WI38 (cell line): Measurements from ENCODE around the gene DICER1.

Experiments used
- H3K4me3 ChIP-seq: 2 replicates; pipeline ENCODE4 v1.5.1; 2011; ENCODE audit warnings: low read depth, mild to moderate bottlenecking, control low read depth, low read length
- TF ChIP-seq, protein P1 (sequence below): IDR thresholded peaks from 2 replicates; pipeline ENCODE4 v1.5.1; 2012; ENCODE audit warnings: low read depth, mild to moderate bottlenecking, control low read depth, low read length

Gene DICER1

GRCh38 chr14:95087619-95088018 is 69.7 kb downstream of the DICER1 start:
- H3K4me3 ChIP-seq, result no peak overlapping the region
- TF ChIP-seq, protein P1, sequence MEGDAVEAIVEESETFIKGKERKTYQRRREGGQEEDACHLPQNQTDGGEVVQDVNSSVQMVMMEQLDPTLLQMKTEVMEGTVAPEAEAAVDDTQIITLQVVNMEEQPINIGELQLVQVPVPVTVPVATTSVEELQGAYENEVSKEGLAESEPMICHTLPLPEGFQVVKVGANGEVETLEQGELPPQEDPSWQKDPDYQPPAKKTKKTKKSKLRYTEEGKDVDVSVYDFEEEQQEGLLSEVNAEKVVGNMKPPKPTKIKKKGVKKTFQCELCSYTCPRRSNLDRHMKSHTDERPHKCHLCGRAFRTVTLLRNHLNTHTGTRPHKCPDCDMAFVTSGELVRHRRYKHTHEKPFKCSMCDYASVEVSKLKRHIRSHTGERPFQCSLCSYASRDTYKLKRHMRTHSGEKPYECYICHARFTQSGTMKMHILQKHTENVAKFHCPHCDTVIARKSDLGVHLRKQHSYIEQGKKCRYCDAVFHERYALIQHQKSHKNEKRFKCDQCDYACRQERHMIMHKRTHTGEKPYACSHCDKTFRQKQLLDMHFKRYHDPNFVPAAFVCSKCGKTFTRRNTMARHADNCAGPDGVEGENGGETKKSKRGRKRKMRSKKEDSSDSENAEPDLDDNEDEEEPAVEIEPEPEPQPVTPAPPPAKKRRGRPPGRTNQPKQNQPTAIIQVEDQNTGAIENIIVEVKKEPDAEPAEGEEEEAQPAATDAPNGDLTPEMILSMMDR, result no peak

DNA sequence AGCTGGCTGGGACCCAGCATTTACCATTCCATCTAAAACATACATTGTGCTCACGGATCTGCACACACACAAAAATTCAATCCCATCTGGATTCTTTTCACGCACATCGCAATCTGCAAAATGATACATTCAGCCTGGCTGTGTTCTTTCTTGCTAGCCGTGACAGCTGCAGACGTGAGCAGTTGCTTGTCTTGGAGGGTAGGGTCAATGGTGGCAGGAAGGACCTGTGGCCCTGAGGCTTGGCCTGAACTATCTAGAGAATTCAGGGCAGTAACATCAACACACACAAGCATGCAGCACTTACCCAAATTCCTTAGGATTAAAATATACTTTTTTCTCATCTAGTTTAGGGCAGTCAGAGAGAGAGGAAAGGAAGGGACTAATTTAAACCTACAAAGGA is 72.0 kb downstream of the DICER1 start:
- TF ChIP-seq, protein P1, result no peak
- H3K4me3 ChIP-seq, result no peak overlapping the region

- no peak overlapping the region for H3K4me3 ChIP-seq
- TF ChIP-seq, protein P1, result no peak
Observed at GRCh38 chr14:95078867-95079266, 78.5 kb downstream of the DICER1 start.

DNA sequence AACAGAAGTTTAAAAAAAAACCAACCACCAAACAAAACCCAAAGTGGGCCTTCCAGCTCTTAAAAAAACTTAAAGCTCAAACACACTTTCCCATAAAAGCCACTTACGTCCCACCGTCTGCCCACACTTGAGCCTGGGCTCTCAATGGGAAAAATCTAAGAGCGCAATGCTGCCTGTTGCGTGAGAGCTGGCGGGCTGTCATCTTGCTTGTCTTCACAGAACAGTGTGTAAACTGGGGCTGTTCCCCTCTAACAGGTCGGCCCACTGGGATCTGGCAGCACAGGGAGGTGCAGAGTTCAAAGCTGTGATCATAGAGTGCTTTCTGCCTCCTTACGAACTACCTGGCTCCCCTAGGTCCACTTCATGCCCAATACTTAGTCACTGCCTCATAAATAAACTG is 80.0 kb downstream of the DICER1 start:
- TF ChIP-seq, protein P1, result no peak
- no peak overlapping the region for H3K4me3 ChIP-seq

- H3K4me3 ChIP-seq, result no peak overlapping the region
- TF ChIP-seq, protein P1, result no peak
Observed at GRCh38 chr14:95075789-95076188, 81.5 kb downstream of the DICER1 start.

- TF ChIP-seq, protein P1, result no peak
- H3K4me3 ChIP-seq, result no peak overlapping the region
Observed at GRCh38 chr14:95073947-95074346, 83.4 kb downstream of the DICER1 start.

- no peak overlapping the region for H3K4me3 ChIP-seq
- TF ChIP-seq, protein P1, result no peak
Observed at GRCh38 chr14:95072310-95072905, 84.9 kb downstream of the DICER1 start.
